ENCODE results near the gene TMEM52. TPM values are rescaled to one million over a fixed set of nuclear protein-coding genes. Genes with fewer than 3 reads are reported as not detected.

Gene TMEM52
- total and polyA plus RNA-seq, 2 of the 8 experiments (the other 6 are each of a cell fraction or from before 2014, with no cell fraction given), result 14.6 to 30.2 TPM

GRCh38 chr1:1959459-1959839 is 40.4 kb upstream of the TMEM52 start:
- TF ChIP-seq GTF2F1 (IDR thresholded peaks at IDR 0.05; ENCODE audit: borderline replicate concordance, low read depth, low read length) (no peak), KDM1A (IDR thresholded peaks at IDR 0.05; ENCODE audit: borderline replicate concordance, low read length) (no peak), HDAC6 (IDR thresholded peaks at IDR 0.05; ENCODE audit: low read depth, low read length) (no peak), SIRT6 (IDR thresholded peaks at IDR 0.05; ENCODE audit: low read length) (no peak), TEAD4 (IDR thresholded peaks at IDR 0.05; ENCODE audit: low read depth, low read length) (no peak), TCF12 (IDR thresholded peaks at IDR 0.05; ENCODE audit: low read depth, low read length) (no peak), BRCA1 (IDR thresholded peaks at IDR 0.05; ENCODE audit: low read depth, low read length) (no peak), MAFK (IDR thresholded peaks at IDR 0.05; ENCODE audit: low read depth, low read length) (no peak)
- TF ChIP-seq, protein P1, sequence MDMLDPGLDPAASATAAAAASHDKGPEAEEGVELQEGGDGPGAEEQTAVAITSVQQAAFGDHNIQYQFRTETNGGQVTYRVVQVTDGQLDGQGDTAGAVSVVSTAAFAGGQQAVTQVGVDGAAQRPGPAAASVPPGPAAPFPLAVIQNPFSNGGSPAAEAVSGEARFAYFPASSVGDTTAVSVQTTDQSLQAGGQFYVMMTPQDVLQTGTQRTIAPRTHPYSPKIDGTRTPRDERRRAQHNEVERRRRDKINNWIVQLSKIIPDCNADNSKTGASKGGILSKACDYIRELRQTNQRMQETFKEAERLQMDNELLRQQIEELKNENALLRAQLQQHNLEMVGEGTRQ (IDR thresholded peaks at IDR 0.05; ENCODE audit: low read length), result no peak
- Histone ChIP-seq H3K4ac (replicated peaks; ENCODE audit: insufficient read length, low read depth, low read length) (no peak overlapping the region), H4K20me1 (replicated peaks in 1 of 2; ENCODE audit: control insufficient read depth in 1 of 2, insufficient read depth in 2 of 2, low read length in 2 of 2) (no peaks in the 10 kb centered on the region), H4K5ac (ENCODE audit: insufficient read length, low read depth, low read length) (no peak overlapping the region), H2BK20ac (ENCODE audit: low read length) (no peak overlapping the region), H3K79me2 (ENCODE audit: control insufficient read depth in 1 of 2, insufficient read depth in 2 of 2, low read length in 2 of 2) (no peaks in the 10 kb centered on the region), H3K23me2 (ENCODE audit: low read depth, low read length) (no peaks in the 10 kb centered on the region; the same call in 1 of the 2 replicates), H3K27me3 (replicated peaks in 1 of 4; ENCODE audit: control insufficient read depth in 3 of 4, extremely low read depth in 1 of 4, insufficient read depth in 3 of 4, low read length in 3 of 4) (no peaks in the 10 kb centered on the region; a peak in 1 of 7 replicates), H3K79me1 (ENCODE audit: low read depth, low read length) (no peaks in the 10 kb centered on the region), H3K27ac (ENCODE audit: low read depth, low read length) (no peak overlapping the region), H3K9ac (replicated peaks in 1 of 4; ENCODE audit: extremely low read depth in 1 of 4, low read depth in 3 of 4, low read length in 3 of 4) (no peak overlapping the region), H2BK15ac (ENCODE audit: low read length) (0 out of 2 replicates have a peak overlapping the region, but pooled peaks have one; percentile 49), H3K18ac (ENCODE audit: extremely low read depth, low read length) (no peak overlapping the region; the same call in 1 of the 2 replicates), H3K4me2 (ENCODE audit: insufficient read depth in 1 of 2, low read depth in 2 of 2, low read length in 2 of 2) (peak overlapping the region; percentile 0 to 67; a peak in 3 of 4 replicates), H3K14ac (ENCODE audit: insufficient read length) (no peak overlapping the region), H3K4me1 (replicated peaks in 1 of 4; ENCODE audit: control insufficient read depth in 3 of 4, insufficient read depth in 4 of 4, low read length in 3 of 4) (peaks cover 0 to 12% (median 10%) of the 10 kb centered on the region in 4 experiments; a peak in 6 of 7 replicates), H3K56ac (replicated peaks; ENCODE audit: insufficient read length, low read depth, low read length) (no peak overlapping the region), H3K9me3 (ENCODE audit: insufficient read depth in 2 of 2, low read depth in 1 of 2, low read length in 1 of 2) (peaks cover 0 to 5% of the 10 kb centered on the region in 2 experiments; a peak in 1 of 4 replicates), H3K4me3 (ENCODE audit: extremely low read depth in 1 of 4, insufficient read depth in 2 of 4, low read depth in 3 of 4, low read length in 4 of 4) (peak overlapping the region in 1 of 4 experiments; percentile 52; a peak in 1 of 8 replicates), H2AFZ (ENCODE audit: low read length) (no peak overlapping the region), H2BK5ac (ENCODE audit: low read depth, low read length) (no peak overlapping the region), H3K36me3 (ENCODE audit: control insufficient read depth in 2 of 4, insufficient read depth in 4 of 4, low read length in 3 of 4) (no peaks in the 10 kb centered on the region), H2BK12ac (ENCODE audit: low read depth, low read length) (peak overlapping the region; percentile 31; the same call in 1 of the 2 replicates), H4K91ac (replicated peaks; ENCODE audit: insufficient read length, low read length) (no peak overlapping the region), H3K23ac (ENCODE audit: insufficient read length) (no peak overlapping the region), H4K8ac (ENCODE audit: extremely low read depth, insufficient read depth, low read length) (no peak overlapping the region), H2AK5ac (ENCODE audit: low read depth, low read length) (no peak overlapping the region), H2BK120ac (replicated peaks; ENCODE audit: low read depth, low read length) (no peak overlapping the region)
- ChIA-PET CTCF (ENCODE audit: partially characterized antibody) (interaction anchor here (0.8 to 15.6 kb wide), 15 partner anchors 10 to 180 kb away, joined by 3 to 249 read pairs (median 10); no protein-coding TSS in a partner anchor), POLR2A (ENCODE audit: partially characterized antibody) (interaction anchor here (1.6 kb wide), 1 partner anchor 85 kb away, joined by 4 read pairs; no protein-coding TSS in a partner anchor)
- WGBS, 2 experiments (ENCODE audit: extremely low coverage in 1 of 2, insufficient coverage in 1 of 2, insufficient read length in 1 of 2, insufficient replicate concordance in 2 of 2, low coverage in 1 of 2, low lambda C conversion rate in 2 of 2, missing lambda C conversion rate in 1 of 2), result 87% methylated on average over 12 of the region's 12 CpGs; no CpG with 5 or more reads in 1 of the 2 experiments
- FAIRE-seq (no peak), DNase-seq (ENCODE audit: low read depth in 1 of 2, low spot score in 2 of 2) (no peak)

Measured in H1 (cell line).